HAP-1 (cell line): Measurements from ENCODE around the gene ENGASE.

Experiments used
- DNase-seq, 2 experiments: peaks; one replicate each; pipeline ENCODE4 v3.0.0-alpha.2; 2016 to 2020; ENCODE audit warnings: low spot score in 2 of 2
- H3K27me3 ChIP-seq: fragments of 250-450 bp; sonication (Bioruptor Pico); 2 replicates; pipeline ENCODE4 v1.5.1; 2020; ENCODE audit warnings: low read depth, mild to moderate bottlenecking, moderate library complexity
- H3K36me3 ChIP-seq: fragments of 250-450 bp; sonication (Bioruptor Pico); replicated peaks from 2 replicates; pipeline ENCODE4 v1.5.1; 2020; ENCODE audit warnings: mild to moderate bottlenecking
- H3K4me1 ChIP-seq: fragments of 250-450 bp; sonication (Bioruptor Pico); 2 replicates; pipeline ENCODE4 v1.5.1; 2020; ENCODE audit warnings: mild to moderate bottlenecking
- H3K4me3 ChIP-seq: fragments of 250-450 bp; sonication (Bioruptor Pico); 2 replicates; pipeline ENCODE4 v1.5.1; 2020; ENCODE audit warnings: mild to moderate bottlenecking, moderate library complexity
- H3K9me3 ChIP-seq: fragments of 250-450 bp; sonication (Bioruptor Pico); 2 replicates; pipeline ENCODE4 v1.5.1; 2020; ENCODE audit warnings: mild to moderate bottlenecking, moderate library complexity
- in situ Hi-C: fragments of 300-500 bp; cut with MboI; formaldehyde crosslinking; loops from 3 replicates; pipeline ENCODE4 v1.14.3; 2020; ENCODE audit warnings: low sequenced_read_pairs, inconsistent platforms, mixed read lengths

ENGASE gene

DNA sequence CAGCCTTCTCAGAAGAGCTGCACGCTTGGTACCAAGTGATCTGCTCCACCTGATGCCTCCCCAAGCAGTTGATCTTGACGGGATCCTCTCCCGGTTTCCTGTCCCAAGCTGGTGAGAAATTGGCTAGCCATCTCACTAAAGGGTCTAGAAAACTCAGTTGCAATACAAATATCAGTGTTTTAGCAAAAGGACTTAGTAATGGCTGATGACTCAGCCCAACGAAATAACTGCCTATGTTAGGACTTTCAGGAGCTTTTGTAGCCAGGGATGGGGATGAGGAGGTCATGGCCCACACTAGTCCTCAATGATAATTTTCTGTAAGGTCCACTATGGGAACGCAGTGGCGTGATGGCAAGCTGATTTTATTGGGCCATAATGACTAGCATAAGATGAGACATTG lies 23.3 kb upstream of the ENGASE start:
- DNase-seq, result no peak
- no peaks in the 10 kb centered on the region for H3K27me3 ChIP-seq
- in situ Hi-C loops, result no loop called here

DNA sequence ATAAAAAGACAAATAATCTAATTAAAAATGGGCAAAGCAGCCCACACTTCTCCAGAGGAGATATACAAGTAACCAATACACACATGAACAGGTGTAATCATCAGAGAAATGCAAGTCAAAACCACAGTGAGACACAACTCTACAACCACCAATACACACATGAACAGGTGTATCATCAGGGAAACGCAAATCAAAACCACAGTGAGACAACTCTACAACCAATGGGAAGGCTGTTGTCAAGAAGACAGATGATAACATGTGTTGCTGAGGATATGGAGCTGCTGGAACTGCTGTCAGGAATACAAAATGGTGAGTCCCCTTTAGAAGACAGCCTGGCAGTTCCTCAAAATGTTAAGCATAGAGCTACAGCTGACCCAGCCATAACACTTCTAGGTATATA lies 22.5 kb upstream of the ENGASE start:
- in situ Hi-C loops, result no loop called here
- DNase-seq, result no peak
- H3K27me3 ChIP-seq, result no peaks in the 10 kb centered on the region
- peaks cover 7% of the 10 kb centered on the region for H3K4me1 ChIP-seq
- no peaks in the 10 kb centered on the region for H3K36me3 ChIP-seq
- no peaks in the 10 kb centered on the region for H3K9me3 ChIP-seq
- H3K4me3 ChIP-seq, result no peak overlapping the region

More for the DNA sequence above, 23.3 kb upstream of the ENGASE start:
- peaks cover 7% of the 10 kb centered on the region for H3K4me1 ChIP-seq
- H3K36me3 ChIP-seq, result no peaks in the 10 kb centered on the region
- H3K9me3 ChIP-seq, result no peaks in the 10 kb centered on the region
- H3K4me3 ChIP-seq, result no peak overlapping the region

DNA sequence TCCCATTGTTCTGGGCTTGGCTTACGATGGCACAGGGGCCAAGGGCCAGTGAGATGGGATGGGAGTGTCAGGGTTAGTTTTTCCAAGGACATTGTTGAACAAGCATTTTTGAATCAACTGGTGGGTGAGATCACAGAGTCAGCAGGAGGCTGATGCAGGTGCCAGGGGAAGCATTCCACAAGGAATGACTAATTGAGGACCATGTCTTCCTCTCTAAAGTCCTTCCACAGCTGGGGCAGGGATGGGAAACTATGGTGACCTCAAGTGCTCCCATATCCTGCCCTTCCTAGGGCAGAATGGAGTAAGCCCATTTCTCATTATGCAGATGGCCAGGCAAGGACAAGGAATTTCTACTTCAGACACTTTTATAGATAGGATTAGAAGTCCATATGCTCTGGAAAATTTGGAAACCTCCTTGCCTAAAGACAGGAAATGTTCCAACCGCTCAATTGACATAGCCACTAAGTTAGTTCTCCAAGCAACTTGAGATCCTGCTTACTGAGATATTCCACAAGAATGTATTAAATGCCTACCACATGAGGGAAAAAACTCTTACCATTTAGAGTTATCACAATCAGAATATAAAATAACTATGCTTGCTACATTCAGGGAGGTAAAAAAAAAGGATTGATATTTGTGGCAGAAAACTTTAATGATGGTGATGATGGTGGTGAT lies 21.2 kb upstream of the ENGASE start:
- DNase-seq, result no peak
- no peaks in the 10 kb centered on the region for H3K9me3 ChIP-seq
- peaks cover 7% of the 10 kb centered on the region for H3K4me1 ChIP-seq
- no peaks in the 10 kb centered on the region for H3K27me3 ChIP-seq
- H3K4me3 ChIP-seq, result no peak overlapping the region
- no peaks in the 10 kb centered on the region for H3K36me3 ChIP-seq
- in situ Hi-C loops, result no loop called here

DNA sequence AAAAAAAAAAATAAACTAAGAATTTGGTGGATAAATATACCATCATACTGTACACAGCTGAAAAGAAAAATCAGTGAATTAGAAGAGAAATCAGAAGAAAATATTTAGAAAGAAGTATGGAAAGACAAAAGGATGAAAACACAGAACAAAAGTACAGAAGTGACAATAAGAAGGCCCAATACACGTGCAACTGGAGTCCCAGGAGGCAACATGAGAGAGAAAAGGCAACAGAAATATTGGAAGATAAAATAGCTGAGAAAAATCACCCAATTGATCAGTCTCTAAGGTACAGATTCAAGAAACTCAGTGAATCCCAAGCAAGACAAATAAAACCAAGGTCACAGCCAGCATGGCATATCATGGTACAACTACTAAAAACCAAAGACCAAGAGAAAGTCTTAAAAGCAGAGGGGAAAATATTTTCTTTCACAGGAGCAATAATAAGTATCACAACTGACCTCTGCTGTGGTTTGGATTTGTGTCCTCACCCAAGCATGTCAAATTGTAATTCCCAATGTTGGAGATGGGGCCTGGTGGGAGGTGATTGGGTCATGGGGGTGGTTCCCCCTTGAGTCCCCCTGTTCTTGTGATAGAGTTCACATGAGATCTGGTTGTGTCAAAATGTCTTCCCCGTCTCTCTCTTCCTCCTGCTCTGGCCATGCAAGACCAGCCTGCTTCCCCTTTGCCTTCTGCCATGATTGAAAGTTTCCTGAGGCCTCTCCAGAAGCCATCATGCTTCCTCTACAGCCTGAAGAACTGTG lies 20.2 kb upstream of the ENGASE start:
- Histone ChIP-seq H3K4me1 (no peaks in the 10 kb centered on the region), H3K4me3 (no peak overlapping the region), H3K36me3 (no peaks in the 10 kb centered on the region), H3K27me3 (no peaks in the 10 kb centered on the region), H3K9me3 (no peaks in the 10 kb centered on the region)
- DNase-seq, result no peak
- in situ Hi-C loops, result no loop called here

DNA sequence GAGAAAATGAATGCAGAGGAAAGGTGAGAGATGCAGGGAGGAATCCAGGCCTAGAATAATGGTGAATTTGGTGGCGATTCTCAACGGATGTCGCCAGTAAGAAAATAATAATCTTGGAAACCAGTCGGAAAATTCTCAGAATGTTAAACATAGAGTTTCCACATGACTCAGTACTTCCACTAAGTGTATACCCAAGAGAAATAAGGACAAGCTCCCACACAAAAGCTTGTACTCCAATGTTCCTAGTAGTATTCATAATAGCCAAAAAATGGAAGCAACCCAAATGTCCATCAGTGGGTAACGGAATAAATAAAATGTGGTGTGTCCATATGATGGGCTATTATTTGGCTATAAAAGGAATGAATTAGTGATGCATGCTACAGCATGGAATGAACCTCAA lies 19.4 kb upstream of the ENGASE start:
- no peaks in the 10 kb centered on the region for H3K27me3 ChIP-seq
- no peaks in the 10 kb centered on the region for H3K36me3 ChIP-seq
- no peaks in the 10 kb centered on the region for H3K4me1 ChIP-seq
- no peak for DNase-seq
- H3K4me3 ChIP-seq, result no peak overlapping the region
- in situ Hi-C loops, result no loop called here
- H3K9me3 ChIP-seq, result no peaks in the 10 kb centered on the region

DNA sequence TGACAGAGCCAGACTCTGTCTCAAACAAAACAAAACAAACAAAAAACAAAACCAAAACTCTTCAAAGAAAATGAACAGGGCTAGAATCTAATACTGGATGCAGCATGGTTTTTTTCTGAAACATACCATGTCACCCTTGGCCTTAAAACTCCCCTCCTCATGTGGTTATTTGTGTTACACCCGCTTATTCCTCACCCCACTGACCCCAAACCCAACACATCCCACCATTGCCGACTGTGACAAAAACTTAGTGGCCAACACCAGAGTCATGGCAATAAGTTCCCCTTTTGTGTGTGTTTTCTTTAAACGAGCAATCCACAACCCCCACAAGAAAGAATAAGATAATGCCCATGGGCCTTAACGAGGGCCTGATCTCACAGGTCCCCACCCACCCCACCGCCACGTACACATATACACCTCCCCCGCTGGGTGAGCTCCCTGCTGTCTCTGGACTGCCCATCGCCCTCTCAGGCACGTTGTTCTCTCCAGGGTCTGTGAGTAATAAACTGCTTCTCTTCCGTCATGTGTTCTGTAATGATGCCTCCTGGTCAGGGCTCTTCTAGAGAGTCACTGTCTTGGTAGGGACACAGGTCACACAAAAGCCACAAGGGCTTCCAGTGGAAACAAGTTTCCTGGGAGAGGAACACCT lies 16.8 kb upstream of the ENGASE start:
- Histone ChIP-seq H3K27me3 (no peaks in the 10 kb centered on the region), H3K4me3 (no peak overlapping the region), H3K9me3 (no peaks in the 10 kb centered on the region), H3K4me1 (no peaks in the 10 kb centered on the region), H3K36me3 (no peaks in the 10 kb centered on the region)
- in situ Hi-C loops, result no loop called here
- no peak for DNase-seq

DNA sequence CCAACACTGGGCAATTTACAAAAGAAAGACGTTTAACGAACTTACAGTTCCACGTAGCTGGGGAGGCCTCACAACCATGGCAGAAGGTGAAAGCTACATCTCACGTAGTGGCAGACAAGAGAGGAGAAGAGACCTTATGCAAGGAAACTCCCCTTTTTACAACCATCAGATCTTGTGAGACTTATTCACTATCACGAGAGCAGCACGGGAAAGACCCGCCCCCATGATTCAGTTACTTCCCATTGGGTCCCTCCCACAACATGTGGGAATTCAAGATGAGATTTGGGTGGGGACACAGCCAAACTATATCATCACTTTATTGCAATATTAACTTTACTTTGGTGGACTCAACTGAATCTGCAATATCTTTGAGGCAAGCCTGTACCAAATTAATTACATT lies 11.9 kb upstream of the ENGASE start:
- Histone ChIP-seq H3K36me3 (no peaks in the 10 kb centered on the region), H3K4me3 (no peak overlapping the region), H3K4me1 (no peaks in the 10 kb centered on the region), H3K27me3 (no peaks in the 10 kb centered on the region), H3K9me3 (no peaks in the 10 kb centered on the region)
- in situ Hi-C loops, result no loop called here
- DNase-seq, result no peak

DNA sequence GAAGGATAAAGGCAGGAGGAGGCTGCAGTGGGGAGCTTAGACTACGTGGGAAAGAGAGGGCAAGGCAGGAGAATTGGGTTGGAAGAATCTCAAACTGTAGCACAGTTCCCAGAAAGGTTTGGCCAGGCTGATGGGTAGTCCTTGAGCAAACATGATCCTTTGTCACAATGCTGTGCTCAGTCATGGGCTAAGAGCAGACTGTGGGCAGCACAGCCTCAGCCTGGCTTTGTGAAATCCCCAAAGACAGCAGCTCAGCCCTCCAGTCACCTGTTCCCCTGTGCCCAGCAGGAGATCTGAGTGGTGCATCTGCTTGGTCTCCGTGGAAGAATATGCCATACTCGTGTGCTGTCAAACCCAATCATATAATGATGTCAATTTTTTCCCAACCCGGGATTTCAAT lies 10.6 kb upstream of the ENGASE start:
- Histone ChIP-seq H3K4me1 (no peaks in the 10 kb centered on the region), H3K4me3 (no peak overlapping the region), H3K36me3 (no peaks in the 10 kb centered on the region), H3K27me3 (no peaks in the 10 kb centered on the region), H3K9me3 (no peaks in the 10 kb centered on the region)
- DNase-seq, result no peak
- in situ Hi-C loops, result no loop called here

DNA sequence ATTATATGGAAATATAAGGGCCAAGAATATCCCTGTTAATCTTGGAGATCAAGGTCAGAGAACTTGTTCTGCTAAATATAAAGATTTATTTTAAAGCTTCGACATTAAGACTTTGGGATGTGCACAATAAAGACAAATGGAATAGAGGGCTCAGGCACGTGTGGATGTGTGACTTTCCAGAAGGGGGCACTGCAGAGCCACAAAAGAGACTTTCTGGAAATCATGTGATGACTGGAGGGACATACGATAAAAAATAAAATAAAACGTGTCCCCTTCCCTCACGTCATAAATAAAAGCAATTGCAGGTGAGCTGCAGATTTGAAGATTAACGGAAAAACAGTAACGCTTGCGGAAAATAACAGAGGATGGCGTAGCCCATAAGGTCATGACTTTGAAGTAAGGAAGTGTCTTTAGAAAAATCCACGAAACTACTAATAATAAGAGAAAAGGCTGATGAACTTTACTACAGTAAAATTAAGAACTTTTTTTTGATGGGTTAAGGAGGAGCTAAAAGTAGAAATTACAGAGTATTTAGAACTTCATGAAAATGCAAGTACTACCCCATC lies 9.4 kb upstream of the ENGASE start:
- no peaks in the 10 kb centered on the region for H3K36me3 ChIP-seq
- no peaks in the 10 kb centered on the region for H3K9me3 ChIP-seq
- no peaks in the 10 kb centered on the region for H3K27me3 ChIP-seq
- in situ Hi-C loops, result no loop called here
- H3K4me3 ChIP-seq, result no peak overlapping the region
- DNase-seq, result peak; percentile 35 to 73
- no peaks in the 10 kb centered on the region for H3K4me1 ChIP-seq

DNA sequence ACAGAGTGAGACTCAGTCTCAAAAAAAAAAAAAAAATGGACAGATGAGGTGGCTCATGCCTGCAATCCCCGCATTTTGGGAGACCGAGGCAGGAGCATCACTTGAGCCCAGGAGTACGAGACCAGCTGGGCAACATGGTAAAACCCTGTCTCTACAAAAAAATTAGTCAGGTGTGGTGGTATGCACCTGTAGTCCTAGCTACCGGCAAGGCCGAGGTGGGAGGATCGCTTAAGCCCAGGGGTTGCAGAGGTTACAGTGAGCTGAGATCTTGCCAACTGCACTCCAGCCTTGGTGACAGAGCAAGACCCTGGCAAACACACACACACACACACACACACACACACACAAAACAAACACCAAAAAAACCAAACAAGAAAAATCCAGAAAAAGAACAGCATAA lies 7.7 kb upstream of the ENGASE start:
- H3K27me3 ChIP-seq, result no peaks in the 10 kb centered on the region
- H3K9me3 ChIP-seq, result no peaks in the 10 kb centered on the region
- in situ Hi-C loops, result no loop called here

DNA sequence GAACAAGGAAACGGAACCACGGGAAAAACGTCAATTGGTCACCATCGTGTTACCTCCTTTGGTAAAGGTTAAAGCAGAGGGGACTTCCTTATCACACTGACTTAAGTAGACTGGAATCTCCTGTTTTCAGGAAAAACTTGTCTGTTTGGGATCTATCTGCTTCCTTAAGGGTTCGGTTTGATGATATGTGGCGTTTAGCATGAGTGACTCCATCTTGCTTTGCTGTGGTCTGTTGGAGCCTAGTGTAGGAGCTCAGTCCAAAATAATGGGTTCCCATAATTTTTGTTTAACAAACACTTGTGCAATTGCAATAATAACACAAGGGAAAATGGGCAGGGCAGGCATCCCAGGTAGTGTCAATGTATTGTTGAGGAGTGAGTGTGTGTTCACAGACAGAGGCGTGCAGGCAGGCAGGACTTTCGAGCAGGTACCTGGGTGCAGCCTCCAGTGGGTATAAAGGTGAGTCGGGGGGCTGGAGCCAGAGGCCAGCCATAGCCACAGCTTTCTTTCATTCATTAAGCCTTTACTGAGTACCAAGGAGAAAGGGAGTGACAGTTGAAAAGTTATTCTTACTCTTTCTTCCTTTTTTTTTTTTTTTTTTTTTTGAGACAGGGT lies 4.3 kb upstream of the ENGASE start:
- no peaks in the 10 kb centered on the region for H3K27me3 ChIP-seq
- in situ Hi-C loops, result no loop called here
- H3K4me3 ChIP-seq, result no peak overlapping the region
- H3K4me1 ChIP-seq, result peaks cover 9% of the 10 kb centered on the region
- no peaks in the 10 kb centered on the region for H3K9me3 ChIP-seq
- DNase-seq, result no peak
- no peaks in the 10 kb centered on the region for H3K36me3 ChIP-seq

More for the DNA sequence above, 7.7 kb upstream of the ENGASE start:
- H3K4me3 ChIP-seq, result no peak overlapping the region
- H3K4me1 ChIP-seq, result peaks cover 5% of the 10 kb centered on the region
- DNase-seq, result no peak
- no peaks in the 10 kb centered on the region for H3K36me3 ChIP-seq

DNA sequence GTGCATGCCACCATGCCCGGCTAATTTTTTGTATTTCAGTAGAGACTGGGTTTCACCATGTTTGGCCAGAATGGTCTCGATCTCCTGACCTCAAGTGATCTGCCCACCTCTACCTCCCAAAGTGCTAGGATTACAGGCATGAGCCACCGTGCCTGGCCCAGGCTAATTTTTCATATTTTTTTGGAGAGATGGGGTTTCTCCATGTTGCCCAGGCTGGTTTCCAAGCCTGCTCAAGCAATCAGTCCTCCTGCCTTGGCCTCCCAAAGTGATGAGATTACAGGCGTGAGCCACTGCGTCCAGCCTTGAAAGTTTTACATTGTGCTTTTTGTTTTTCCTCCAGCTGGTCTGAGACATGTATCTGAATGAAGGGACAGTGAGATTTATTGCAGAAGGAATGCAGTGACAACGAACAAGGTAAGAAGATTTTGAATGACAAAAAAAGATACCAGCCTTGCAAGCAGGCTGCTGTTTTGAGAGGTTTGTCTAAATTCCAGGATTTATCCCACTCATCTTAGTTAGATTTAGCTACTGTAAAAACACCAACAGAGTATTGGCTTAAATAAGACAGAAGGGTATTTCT lies 3.4 kb upstream of the ENGASE start:
- H3K4me1 ChIP-seq, result peaks cover 9% of the 10 kb centered on the region
- no peaks in the 10 kb centered on the region for H3K9me3 ChIP-seq
- no peak overlapping the region for H3K4me3 ChIP-seq
- H3K27me3 ChIP-seq, result no peaks in the 10 kb centered on the region
- in situ Hi-C loops, result no loop called here
- H3K36me3 ChIP-seq, result no peaks in the 10 kb centered on the region
- DNase-seq, result peak in 1 of 2 experiments; percentile 42

DNA sequence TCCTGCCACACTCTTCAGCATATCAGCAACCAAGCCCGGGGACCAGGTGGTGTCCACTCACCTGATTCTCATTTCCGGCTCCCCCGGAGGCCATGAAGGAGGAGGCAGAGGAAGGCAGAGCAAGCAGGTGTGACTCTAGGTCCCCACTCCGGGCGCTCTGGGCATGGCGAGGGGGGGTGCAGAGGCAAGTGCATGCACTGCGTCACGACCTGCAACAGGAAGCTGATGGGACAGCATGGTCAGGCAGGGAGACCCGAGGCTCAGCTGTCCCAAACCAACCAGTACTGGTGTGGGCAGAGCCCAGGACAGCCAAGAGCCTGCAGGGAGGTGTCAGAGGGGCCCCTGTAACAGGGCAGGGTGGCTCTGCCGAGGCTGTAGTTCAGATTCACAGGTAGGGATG lies 2.1 kb upstream of the ENGASE start:
- Histone ChIP-seq H3K4me1 (peaks cover 9% of the 10 kb centered on the region), H3K27me3 (no peaks in the 10 kb centered on the region), H3K4me3 (no peak overlapping the region), H3K36me3 (no peaks in the 10 kb centered on the region), H3K9me3 (no peaks in the 10 kb centered on the region)
- DNase-seq, result no peak
- in situ Hi-C loops, result no loop called here
